GM21528 (cell line): ENCODE measurements around the gene HIP1.
A peak's percentile ranks its signal among the peaks of the same experiment; 100 is the strongest.
"Not testable (repeated sequence)": the region's sequence is repeated elsewhere in the genome, so short reads cannot be mapped to it uniquely, and the experiment has no call there.

Experiments
- ATAC-seq: cut with Tn5 transposase; IDR thresholded peaks from one replicate; pipeline ENCODE4 v1.9.1; 2021; ENCODE audit warnings: mild to moderate bottlenecking, moderate library complexity; ENCODE audit not compliant: unreplicated experiment, low FRiP score

The HIP1 gene

GRCh38 chr7:75687246-75688088, 51.3 kb downstream of the HIP1 start:
- ATAC-seq, result no peak

- no peak for ATAC-seq
Observed at GRCh38 chr7:75686551-75686950, 52.2 kb downstream of the HIP1 start.

- ATAC-seq, result not testable (repeated sequence)
Observed at GRCh38 chr7:75682052-75682451, 56.7 kb downstream of the HIP1 start.

- no peak for ATAC-seq
Observed at GRCh38 chr7:75679060-75679459, 59.7 kb downstream of the HIP1 start.

GRCh38 chr7:75669579-75669978, 69.2 kb downstream of the HIP1 start:
- ATAC-seq, result no peak

- no peak for ATAC-seq
Observed at GRCh38 chr7:75667938-75668337, 70.8 kb downstream of the HIP1 start.

GRCh38 chr7:75663302-75663907, 75.3 kb downstream of the HIP1 start:
- ATAC-seq, result peak; percentile 43

- peak; percentile 77 for ATAC-seq
Observed at GRCh38 chr7:75662579-75663301, 76.0 kb downstream of the HIP1 start.

- ATAC-seq, result no peak
Observed at GRCh38 chr7:75660566-75661215, 78.0 kb downstream of the HIP1 start.

- ATAC-seq, result no peak
Observed at GRCh38 chr7:75658802-75659201, 79.9 kb downstream of the HIP1 start.

GRCh38 chr7:75658369-75658768, 80.4 kb downstream of the HIP1 start:
- no peak for ATAC-seq

- ATAC-seq, result no peak
Observed at GRCh38 chr7:75657866-75658265, 80.9 kb downstream of the HIP1 start.

- no peak for ATAC-seq
Observed at GRCh38 chr7:75656740-75657139, 82.0 kb downstream of the HIP1 start.

- no peak for ATAC-seq
Observed at GRCh38 chr7:75655536-75655935, 83.2 kb downstream of the HIP1 start.

- ATAC-seq, result no peak
Observed at GRCh38 chr7:75654855-75655254, 83.9 kb downstream of the HIP1 start.

- no peak for ATAC-seq
Observed at GRCh38 chr7:75653651-75654050, 85.1 kb downstream of the HIP1 start.

- no peak for ATAC-seq
Observed at GRCh38 chr7:75652788-75653187, 86.0 kb downstream of the HIP1 start.

- no peak for ATAC-seq
Observed at GRCh38 chr7:75650681-75651080, 88.1 kb downstream of the HIP1 start.

- ATAC-seq, result no peak
Observed at GRCh38 chr7:75650062-75650461, 88.7 kb downstream of the HIP1 start.

GRCh38 chr7:75649462-75649861, 89.3 kb downstream of the HIP1 start:
- ATAC-seq, result no peak
